SU-DHL-6 (cell line): ENCODE data around the gene HOXA10.

Experiments used
- H2AFZ ChIP-seq: fragments of 200-600 bp; sonication (generic); 2 replicates; pipeline ENCODE4 v1.6.1; 2014; ENCODE audit warnings: low read depth, mild to moderate bottlenecking, moderate library complexity, mixed read lengths, antibody characterized with exemption, low read length; ENCODE audit not compliant: severe bottlenecking
- H3F3A ChIP-seq: fragments of 200-600 bp; shearing (Covaris generic); 2 replicates; pipeline ENCODE4 v1.6.0; 2016; ENCODE audit warnings: antibody characterized with exemption, mild to moderate bottlenecking; ENCODE audit not compliant: insufficient read depth
- H3K27ac ChIP-seq: fragments of 200-600 bp; sonication (generic); 2 replicates; pipeline ENCODE4 v1.5.1; 2016; ENCODE audit warnings: low read depth, mild to moderate bottlenecking, low read length, moderate library complexity, mixed read lengths
- H3K27me3 ChIP-seq: fragments of 200-600 bp; sonication (generic), shearing (Covaris generic); 2 replicates; pipeline ENCODE4 v1.6.0; 2014; ENCODE audit warnings: mild to moderate bottlenecking, low read length
- H3K36me3 ChIP-seq: fragments of 200-600 bp; sonication (generic); 2 replicates; pipeline ENCODE4 v1.6.1; 2014; ENCODE audit warnings: mild to moderate bottlenecking, low read length, mixed read lengths
- H3K4me2 ChIP-seq: fragments of 300-600, 200-600 bp; shearing (Covaris generic), sonication (generic); 2 replicates; pipeline ENCODE4 v1.6.0; 2014; ENCODE audit warnings: low read length, low read depth, mild to moderate bottlenecking; ENCODE audit not compliant: poor library complexity, severe bottlenecking
- H3K4me3 ChIP-seq: fragments of 200-600 bp; sonication (generic); 2 replicates; pipeline ENCODE4 v1.5.1; 2014; ENCODE audit warnings: antibody characterized with exemption, low read length, mild to moderate bottlenecking, mixed read lengths; ENCODE audit not compliant: insufficient read depth, poor library complexity, severe bottlenecking
- H3K79me2 ChIP-seq: fragments of 200-600 bp; sonication (generic); 2 replicates; pipeline ENCODE4 v1.6.1; 2014; ENCODE audit warnings: mild to moderate bottlenecking, low read length, moderate library complexity; ENCODE audit not compliant: insufficient read depth
- H3K9ac ChIP-seq: fragments of 200-600 bp; sonication (generic); 2 replicates; pipeline ENCODE4 v1.7.0; 2014; ENCODE audit warnings: mild to moderate bottlenecking, low read length
- H3K9me2 ChIP-seq: fragments of 200-600 bp; sonication (generic); replicated peaks from 2 replicates; pipeline ENCODE4 v1.6.1; 2014; ENCODE audit warnings: low read length; ENCODE audit not compliant: insufficient read depth
- H3K9me3 ChIP-seq: fragments of 200-600 bp; sonication (generic); 2 replicates; pipeline ENCODE4 v1.6.1; 2014; ENCODE audit warnings: low read length, mixed read lengths; ENCODE audit not compliant: insufficient read depth
- H4K20me1 ChIP-seq: fragments of 200-600 bp; sonication (generic); 2 replicates; pipeline ENCODE4 v1.6.1; 2014; ENCODE audit warnings: low read depth, mild to moderate bottlenecking, antibody characterized with exemption, low read length, moderate library complexity, mixed read lengths
- EZH2phosphoT487 ChIP-seq: fragments of 200-600 bp; sonication (generic), shearing (Covaris generic); conservative IDR thresholded peaks from 2 replicates; pipeline ENCODE4 v1.6.1; 2018; ENCODE audit warnings: mild to moderate bottlenecking, antibody characterized with exemption, low read length, moderate library complexity, mixed read lengths
- TF ChIP-seq, protein P1 (sequence below): fragments of 200-600 bp; sonication (generic); IDR thresholded peaks from one replicate; pipeline ENCODE4 v1.5.1; 2017; ENCODE audit warnings: antibody characterized with exemption, mild to moderate bottlenecking, low read length, moderate library complexity; ENCODE audit not compliant: insufficient read depth, poor library complexity, severe bottlenecking

HOXA10 gene

DNA sequence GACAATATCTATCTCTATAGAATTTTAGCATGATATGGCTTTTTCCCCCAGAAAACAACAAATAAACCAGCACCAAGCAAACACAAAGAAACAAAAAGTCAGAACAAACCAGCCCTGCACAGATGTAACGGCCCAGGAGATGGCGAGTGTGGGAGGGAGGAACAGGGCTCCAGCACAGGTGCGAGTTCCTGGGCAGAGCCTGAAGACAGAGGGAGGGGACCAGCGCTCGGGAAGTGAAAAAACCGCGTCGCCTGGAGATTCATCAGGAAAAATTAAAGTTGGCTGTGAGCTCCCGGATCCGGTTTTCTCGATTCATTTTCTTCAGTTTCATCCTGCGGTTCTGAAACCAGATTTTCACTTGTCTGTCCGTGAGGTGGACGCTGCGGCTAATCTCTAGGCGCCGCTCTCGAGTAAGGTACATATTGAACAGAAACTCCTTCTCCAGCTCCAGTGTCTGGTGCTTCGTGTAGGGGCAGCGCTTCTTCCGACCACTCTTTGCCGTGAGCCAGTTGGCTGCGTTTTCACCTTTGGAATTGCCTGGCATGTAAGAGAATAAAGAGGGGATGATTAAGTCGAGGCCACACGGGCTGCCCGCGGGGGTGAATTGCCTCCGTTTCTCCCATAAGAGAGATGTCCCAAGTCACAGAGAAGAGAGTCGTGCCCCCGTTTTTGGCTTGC, 2.3 kb downstream of the HOXA10 start:
- H3K4me3 ChIP-seq = no peak overlapping the region
- H3F3A ChIP-seq = no peaks in the 10 kb centered on the region
- no peak overlapping the region for H3K27ac ChIP-seq
- H3K36me3 ChIP-seq = no peaks in the 10 kb centered on the region
- no peaks in the 10 kb centered on the region for H3K27me3 ChIP-seq
- H3K9me3 ChIP-seq = no peaks in the 10 kb centered on the region
- H3K9me2 ChIP-seq = no peaks in the 10 kb centered on the region
- H3K79me2 ChIP-seq = no peaks in the 10 kb centered on the region
- no peak overlapping the region for H3K4me2 ChIP-seq
- H3K9ac ChIP-seq = no peak overlapping the region
- H4K20me1 ChIP-seq = no peaks in the 10 kb centered on the region
- H2AFZ ChIP-seq = no peak overlapping the region
- TF ChIP-seq, protein P1, sequence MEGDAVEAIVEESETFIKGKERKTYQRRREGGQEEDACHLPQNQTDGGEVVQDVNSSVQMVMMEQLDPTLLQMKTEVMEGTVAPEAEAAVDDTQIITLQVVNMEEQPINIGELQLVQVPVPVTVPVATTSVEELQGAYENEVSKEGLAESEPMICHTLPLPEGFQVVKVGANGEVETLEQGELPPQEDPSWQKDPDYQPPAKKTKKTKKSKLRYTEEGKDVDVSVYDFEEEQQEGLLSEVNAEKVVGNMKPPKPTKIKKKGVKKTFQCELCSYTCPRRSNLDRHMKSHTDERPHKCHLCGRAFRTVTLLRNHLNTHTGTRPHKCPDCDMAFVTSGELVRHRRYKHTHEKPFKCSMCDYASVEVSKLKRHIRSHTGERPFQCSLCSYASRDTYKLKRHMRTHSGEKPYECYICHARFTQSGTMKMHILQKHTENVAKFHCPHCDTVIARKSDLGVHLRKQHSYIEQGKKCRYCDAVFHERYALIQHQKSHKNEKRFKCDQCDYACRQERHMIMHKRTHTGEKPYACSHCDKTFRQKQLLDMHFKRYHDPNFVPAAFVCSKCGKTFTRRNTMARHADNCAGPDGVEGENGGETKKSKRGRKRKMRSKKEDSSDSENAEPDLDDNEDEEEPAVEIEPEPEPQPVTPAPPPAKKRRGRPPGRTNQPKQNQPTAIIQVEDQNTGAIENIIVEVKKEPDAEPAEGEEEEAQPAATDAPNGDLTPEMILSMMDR = no peak
- TF ChIP-seq EZH2phosphoT487 = no peak

DNA sequence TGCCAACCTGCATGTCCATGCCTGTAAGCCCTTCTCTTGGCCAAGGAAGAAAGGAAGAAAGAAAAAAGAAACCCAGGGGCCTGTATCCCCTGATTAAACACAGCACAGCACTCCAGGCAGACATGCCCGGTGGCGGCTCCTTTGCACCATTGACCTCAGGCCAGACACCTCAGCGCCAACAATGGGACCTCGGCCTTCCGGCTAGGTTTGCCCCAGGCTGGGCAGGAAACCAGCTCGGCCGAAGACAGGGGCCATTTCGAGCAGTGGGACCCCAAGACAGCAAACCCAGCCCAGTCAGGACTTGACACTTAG, 2.8 kb downstream of the HOXA10 start:
- no peaks in the 10 kb centered on the region for H3K27me3 ChIP-seq
- H3K4me2 ChIP-seq = no peak overlapping the region
- no peaks in the 10 kb centered on the region for H3K36me3 ChIP-seq
- no peak overlapping the region for H3K4me3 ChIP-seq
- no peaks in the 10 kb centered on the region for H3K9me3 ChIP-seq
- H4K20me1 ChIP-seq = no peaks in the 10 kb centered on the region
- H3K9me2 ChIP-seq = no peaks in the 10 kb centered on the region
- no peaks in the 10 kb centered on the region for H3F3A ChIP-seq
- no peak overlapping the region for H3K9ac ChIP-seq
- H3K27ac ChIP-seq = no peak overlapping the region
- H2AFZ ChIP-seq = no peak overlapping the region
- no peak for TF ChIP-seq EZH2phosphoT487
- TF ChIP-seq, protein P1 = no peak
- no peaks in the 10 kb centered on the region for H3K79me2 ChIP-seq

DNA sequence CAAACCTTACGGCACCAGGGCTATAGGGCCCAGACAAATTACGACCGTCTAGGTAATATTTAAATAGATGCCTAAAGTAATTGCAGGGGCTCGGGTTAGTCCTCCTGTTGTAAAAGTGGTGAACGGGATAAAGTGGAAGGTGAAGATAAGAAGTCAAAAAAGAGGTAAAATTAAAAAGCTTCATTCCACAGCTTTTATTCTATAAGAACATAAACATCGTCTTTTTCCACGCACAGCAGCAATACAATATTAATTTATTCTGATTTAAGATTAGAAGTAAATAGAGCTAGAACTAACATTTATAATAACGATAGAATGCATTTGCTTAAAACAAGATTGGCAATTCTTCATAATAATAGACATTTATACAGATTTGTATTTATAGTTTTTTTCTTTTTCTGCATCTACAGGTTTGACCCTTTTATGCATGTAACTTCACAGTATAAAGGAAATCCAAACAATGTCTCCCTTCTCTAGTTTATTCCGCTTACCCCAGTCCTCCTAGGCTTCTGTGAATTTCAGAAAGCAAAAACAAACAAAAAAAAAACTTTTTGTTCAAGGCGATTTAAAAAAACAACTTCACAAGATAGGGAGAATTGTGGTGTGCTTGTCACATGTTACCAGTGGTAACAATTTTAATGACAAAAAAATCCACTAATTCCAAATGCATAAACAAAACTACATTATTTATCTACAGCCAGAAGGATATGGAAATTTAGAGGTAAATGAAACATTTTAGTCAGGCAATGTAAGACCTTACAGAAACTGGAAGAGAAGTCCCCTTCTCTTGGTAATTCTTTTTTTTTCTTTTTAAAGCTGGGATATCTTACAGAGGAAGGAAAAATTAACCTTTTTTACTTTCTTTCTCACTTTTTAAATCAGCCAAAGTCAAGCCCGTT, 3.4 kb downstream of the HOXA10 start:
- no peak overlapping the region for H3K4me3 ChIP-seq
- H4K20me1 ChIP-seq = no peaks in the 10 kb centered on the region
- H3F3A ChIP-seq = no peaks in the 10 kb centered on the region
- no peak overlapping the region for H3K9ac ChIP-seq
- no peak overlapping the region for H3K27ac ChIP-seq
- H3K4me2 ChIP-seq = no peak overlapping the region
- no peaks in the 10 kb centered on the region for H3K9me3 ChIP-seq
- no peak for TF ChIP-seq EZH2phosphoT487
- TF ChIP-seq, protein P1 = no peak
- H3K27me3 ChIP-seq = no peaks in the 10 kb centered on the region
- no peaks in the 10 kb centered on the region for H3K9me2 ChIP-seq
- H3K79me2 ChIP-seq = no peaks in the 10 kb centered on the region
- no peaks in the 10 kb centered on the region for H3K36me3 ChIP-seq
- no peak overlapping the region for H2AFZ ChIP-seq
